Measurements from ENCODE around the gene SAMD8.
A peak's percentile ranks its signal among the peaks of the same experiment; 100 is the strongest.
"Not testable (repeated sequence)": the region's sequence is repeated elsewhere in the genome, so short reads cannot be mapped to it uniquely, and the experiment has no call there.

SAMD8 gene

DNA sequence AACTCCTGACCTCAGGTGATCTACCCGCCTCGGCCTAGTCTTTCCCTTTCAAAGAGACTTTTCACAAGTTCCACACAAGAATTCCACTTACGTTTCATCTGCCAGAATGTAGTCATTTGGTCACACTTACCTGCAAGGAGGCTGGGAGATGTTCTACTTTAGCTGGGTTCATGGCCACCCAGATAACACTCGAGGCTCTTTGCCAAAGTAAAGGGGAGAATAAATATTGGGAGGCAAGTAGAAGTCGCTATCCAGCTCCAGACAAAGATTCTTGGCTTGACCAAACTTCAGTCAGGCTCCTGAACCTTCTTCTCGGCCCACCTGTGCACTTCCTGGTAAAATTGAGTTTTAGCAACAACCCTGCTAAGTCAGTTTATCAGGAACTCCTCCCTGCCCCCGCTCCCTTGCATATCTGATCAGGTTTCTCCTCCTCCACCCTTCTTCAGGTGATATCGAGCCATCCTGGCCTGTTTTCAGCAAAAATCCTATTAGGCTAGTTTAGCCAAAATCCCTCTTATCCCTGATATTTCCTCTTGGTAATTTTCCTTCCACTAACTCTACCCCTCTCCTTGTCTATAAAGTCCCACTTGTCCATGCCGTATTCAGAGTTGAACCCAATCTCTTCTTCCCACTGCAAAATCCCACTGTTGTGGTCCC is 25.1 kb upstream of the SAMD8 start:
- DNase-seq: no peak

GRCh38 chr10:75088640-75089039 is 22.8 kb upstream of the SAMD8 start:
- no peak for DNase-seq

- no peak for DNase-seq
Observed at GRCh38 chr10:75089634-75090033, 21.8 kb upstream of the SAMD8 start.

GRCh38 chr10:75091146-75091545 is 20.3 kb upstream of the SAMD8 start:
- no peak for DNase-seq

DNA sequence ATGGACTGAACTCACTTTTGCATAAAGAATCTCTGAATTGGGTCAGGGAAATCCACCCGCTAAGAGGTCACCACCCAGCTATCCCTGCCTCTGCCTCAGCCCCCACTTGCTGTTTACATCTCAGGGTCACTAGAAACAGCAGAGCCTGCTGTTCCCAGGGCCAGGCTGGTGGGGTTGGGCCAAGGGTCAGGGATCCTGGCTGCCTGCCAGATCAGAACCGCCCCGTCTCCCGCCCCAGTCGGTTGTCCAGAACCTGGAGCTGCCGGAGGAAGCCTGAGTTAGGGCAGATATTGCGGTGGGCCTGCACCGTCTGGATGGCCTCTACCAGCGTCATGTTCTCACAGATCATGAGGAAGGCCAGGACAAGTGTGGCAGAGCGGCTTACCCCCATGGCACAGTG is 17.0 kb upstream of the SAMD8 start:
- no peak for DNase-seq

- no peak for DNase-seq
Observed at GRCh38 chr10:75095631-75096030, 15.8 kb upstream of the SAMD8 start.

DNA sequence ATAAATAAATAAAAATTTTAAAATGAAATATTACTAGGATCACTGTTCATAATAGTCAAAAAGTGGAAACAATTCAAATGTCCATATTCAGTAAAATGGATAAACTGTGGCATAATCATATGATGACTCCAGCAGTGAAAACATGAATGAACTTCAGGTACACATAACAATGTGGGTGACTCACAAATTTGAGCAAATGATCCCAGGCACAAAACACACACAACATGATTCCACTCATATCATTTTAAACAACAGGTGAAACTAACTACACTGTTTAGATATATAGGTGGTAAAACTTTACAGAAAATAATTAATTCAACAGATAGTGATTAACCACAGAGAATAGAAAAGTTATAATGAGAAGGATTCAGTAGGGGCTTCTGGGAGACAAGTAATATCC is 14.7 kb upstream of the SAMD8 start:
- no peak for DNase-seq

DNA sequence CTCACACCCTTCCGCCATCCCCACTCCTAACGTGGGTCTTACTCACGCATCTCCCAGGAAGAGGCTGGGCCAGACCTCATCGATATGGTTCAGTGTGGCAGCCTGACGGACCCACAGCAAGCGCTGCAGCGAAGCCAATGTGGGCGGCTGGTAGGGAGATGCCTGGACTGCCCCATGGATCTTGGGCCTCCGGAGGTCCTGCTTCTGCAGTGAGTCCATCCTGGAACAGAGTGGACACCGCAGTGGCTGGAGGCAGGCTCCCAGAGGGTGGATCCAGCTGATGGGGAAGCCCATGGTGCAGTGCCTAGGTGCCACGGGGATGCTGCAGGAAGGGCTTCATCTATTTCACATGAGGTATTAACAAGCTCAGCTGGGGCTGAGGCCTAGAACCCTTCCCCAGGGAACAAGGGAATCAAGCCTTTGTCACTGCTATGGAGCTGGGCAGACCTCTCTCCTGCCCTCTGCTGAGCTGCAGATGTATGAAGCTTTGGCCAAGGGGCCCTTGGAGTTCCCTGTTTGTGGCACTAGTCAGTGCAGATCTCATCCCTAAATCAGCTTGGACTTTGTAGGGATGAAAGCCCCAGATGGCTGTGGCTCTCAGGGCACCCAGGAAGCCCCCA is 13.7 kb upstream of the SAMD8 start:
- DNase-seq: no peak

DNA sequence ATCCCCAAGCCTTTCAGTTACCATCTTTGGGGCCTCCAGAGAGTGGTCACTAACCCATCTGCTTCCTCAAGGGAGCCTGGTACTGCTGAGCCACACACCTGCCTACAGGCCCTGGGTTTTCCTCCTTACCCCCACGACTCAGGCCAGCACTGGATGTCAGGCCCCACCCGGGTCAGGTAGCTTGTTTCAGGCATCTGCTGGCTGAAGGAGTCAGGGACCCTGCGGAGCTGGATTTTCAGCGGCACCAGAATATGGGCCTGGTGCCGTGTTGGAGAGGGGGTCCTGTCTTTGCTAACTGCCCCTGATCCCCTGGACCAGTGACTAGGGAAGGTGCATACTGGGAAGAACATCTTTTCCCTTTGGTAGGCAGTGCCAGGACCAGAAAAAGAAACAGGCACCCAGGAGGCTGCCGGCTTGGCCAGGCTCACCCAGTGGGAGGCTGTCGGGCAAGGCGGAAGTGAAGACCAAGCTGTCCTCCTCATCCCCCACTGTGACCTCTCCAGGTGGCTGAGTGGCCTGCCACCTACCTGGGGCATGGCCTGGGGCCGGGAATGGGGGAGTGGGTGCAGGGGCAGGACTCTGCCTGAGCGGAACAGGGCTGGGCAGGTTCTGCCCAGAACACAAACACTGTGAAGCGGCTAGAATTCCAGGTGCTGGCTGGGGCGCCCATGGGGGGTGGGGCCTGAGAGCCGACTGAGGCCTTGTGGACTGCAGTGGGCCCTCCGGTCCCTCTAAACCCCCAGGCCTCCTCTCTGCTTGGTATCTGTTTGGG is 12.4 kb upstream of the SAMD8 start:
- no peak for DNase-seq

GRCh38 chr10:75099952-75100763 is 11.3 kb upstream of the SAMD8 start:
- DNase-seq: peak; percentile 57 to 78 (median 71)

GRCh38 chr10:75100764-75101291 is 10.6 kb upstream of the SAMD8 start:
- DNase-seq: no peak

DNA sequence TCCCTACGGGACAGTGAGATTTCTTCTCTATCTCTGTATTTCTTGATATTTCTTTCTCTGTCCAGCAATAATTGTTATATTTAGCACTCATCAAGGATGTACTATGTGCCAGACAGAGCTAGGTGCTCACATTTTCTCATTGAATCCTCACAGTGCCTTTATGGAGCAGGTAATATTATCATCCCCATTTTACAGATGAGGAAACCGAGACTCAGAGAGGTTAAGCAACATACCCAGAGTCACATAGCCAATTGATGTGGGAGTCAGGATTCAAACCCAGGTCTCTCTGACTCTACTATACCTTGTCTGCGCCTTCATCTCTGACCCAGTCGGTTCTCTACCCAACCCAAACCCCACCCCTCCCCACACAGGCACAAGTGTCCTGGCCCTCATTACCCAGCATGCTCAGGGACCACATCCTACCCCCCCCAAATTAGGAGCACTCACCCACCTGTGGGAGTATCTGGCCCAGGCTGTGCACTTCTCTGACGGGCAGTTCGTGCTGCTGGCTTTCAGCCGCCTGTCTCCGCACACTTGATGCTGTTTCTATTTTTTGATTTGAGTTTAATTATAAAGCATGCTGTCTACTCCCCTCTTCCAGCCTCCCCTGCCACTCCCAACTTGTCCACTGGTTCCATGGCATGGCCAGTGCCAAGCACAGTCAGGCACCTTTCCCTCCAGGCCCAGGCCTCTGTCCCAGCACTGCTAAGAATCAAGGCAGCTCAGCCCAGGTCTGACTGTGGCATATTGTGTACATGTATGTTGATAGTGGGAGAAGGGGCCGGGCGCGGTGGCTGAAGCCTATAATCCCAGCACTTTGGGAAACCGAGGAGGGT is 9.8 kb upstream of the SAMD8 start:
- DNase-seq: no peak

DNA sequence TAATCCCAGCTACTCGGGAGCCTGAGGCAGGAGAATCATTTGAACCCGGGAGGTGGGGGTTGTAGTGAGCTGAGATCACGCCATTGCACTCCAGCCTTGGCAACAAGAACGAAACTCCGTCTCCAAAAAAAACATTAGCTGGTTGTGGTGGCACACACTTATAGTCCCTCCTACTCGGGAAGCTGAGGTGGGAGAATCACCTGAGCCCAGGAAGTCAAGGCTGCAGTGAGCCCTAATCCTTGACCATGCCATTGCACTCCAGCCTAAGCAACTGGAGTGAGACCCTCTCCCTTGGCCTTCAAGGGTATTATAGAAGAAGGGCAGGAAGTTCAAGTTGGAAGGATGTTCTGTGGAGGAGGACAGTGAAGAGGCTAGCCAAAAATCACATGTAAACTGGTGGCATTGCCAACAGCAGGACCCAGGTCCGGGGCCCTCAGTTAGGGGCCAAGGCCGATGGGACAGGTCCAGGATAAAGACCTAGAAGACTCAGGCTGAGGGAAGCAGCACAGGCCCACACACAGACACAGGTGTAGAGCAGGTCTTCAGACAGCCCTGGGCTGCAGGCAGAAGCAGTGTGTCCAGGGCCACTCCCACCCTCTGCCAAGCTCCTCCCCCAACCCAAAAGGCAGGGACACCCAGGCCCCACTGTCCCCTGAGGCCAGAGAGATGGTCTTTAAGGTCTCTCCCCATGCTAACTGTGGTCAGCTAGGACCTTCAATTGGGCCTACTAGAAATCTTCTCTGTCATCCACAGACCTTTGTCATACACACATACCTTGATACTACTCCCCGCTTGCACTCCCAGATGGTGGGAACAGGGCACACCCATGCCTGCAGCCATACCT is 8.4 kb upstream of the SAMD8 start:
- DNase-seq: no peak

DNA sequence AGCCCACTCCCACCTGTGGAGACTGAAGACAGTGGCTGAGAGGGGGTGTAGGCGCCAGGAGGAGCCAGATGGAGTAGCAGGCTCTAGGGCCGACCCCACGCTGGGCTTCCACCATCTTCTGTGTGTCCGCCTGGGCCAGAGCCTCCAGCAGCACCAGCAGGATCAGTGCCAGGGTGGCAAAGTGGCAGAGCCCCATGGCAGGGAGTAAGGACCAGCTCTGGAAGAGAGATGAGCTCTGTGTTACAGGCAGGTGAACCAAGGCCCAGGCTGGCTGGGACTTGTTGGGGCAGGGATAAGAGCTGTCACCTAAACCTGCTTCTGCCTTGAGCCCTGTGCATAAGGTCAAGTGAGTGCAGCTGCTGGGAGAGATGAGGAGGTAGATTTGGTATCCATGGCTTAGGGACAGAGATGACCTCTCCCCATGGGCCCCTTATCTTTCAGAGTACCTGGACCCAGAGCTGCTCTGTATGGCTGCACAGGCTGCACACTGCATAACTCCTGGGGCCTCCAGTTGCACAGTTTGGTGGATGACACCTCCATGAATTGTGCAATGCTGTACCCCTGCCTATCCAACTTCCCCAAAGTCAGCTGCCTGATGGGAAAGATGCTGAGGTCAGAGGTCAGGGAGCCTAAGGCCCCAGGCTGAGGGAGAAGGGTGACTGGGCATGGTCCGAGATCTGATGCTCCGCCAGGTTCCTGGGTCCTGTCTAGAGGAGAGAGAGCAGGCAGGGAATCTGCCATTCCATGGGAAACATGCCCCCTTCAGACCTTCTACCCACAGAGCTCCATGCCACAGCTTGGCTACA is 7.4 kb upstream of the SAMD8 start:
- no peak for DNase-seq

GRCh38 chr10:75104842-75105241 is 6.6 kb upstream of the SAMD8 start:
- no peak for DNase-seq

DNA sequence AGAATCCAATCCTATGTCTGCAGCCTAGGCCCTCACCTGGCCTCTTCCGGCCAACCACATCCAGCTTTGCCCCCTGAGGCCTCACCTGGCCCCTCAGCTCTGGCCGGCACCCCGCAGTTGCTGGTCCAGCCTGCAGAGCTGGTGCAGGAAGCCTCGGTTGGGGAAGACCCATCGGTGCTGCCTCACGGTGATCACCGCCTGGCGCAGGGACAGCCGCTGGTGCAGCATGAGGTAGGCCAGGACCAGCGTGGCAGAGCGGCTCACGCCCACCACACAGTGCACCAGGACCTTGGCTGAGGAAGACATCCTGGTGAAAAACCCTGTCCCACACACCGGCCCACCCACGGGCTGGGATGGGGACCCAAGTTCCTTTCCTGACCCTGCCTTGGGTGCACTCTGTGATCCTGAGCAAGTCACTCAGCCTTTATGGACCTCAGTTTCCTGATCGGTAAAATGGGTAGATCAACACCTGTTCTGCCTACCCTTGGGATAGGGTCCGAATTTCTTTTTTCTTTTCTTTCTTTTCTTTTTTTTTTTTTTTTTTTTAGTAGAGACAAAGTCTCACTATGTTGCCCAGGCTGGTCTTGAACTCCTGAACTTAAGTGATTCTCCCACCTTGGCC is 5.8 kb upstream of the SAMD8 start:
- DNase-seq: no peak

DNA sequence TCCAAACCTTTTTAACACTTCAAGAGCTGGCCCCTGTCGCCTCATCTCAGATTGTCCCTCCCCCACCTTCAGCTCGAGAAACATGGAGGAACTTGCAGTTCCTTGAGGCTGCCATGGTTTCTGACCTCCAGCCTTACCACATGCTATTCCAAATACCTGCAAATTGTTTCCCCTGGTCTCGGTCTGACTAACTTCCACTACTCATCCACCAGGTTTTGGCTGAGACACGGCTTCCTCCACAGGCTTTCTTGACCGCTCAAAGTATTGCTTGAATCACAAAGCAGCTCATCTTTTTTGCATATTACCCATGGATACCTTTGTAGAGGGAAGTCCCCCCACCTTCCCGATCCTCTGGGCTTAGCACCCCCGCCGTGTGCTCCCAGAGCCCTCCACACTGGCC is 5.2 kb upstream of the SAMD8 start:
- DNase-seq: no peak

- DNase-seq: not testable (repeated sequence)
Observed at GRCh38 chr10:75106891-75107290, 4.6 kb upstream of the SAMD8 start.
